HepG2 (cell line): Measurements from ENCODE around the gene BCL2L1. TPM values are rescaled to one million over a fixed set of nuclear protein-coding genes. Genes with fewer than 3 reads are reported as not detected.

Experiments used
- HMGA1 ChIP-seq: sonication (generic); formaldehyde crosslinking; conservative IDR thresholded peaks from 2 replicates; pipeline ENCODE4 v1.4.0; 2020; ENCODE audit warnings: missing genetic modification reagents
- IKZF4 ChIP-seq: sonication (generic); formaldehyde crosslinking; IDR thresholded peaks from 2 replicates; pipeline ENCODE4 v1.5.1; 2020; ENCODE audit warnings: borderline replicate concordance, mild to moderate bottlenecking, low read depth, missing genetic modification reagents; ENCODE audit errors: not compliant biosample characterization
- KDM1A ChIP-seq: IDR thresholded peaks from 2 replicates; pipeline ENCODE4 v1.6.1; 2016; ENCODE audit warnings: missing compliant biosample characterization
- KDM3A ChIP-seq: IDR thresholded peaks from 2 replicates; pipeline ENCODE4 v1.6.1; 2018; ENCODE audit warnings: low read depth, missing compliant biosample characterization
- NFE2L2 ChIP-seq: fragments of 150-350 bp; IDR thresholded peaks from 2 replicates; pipeline ENCODE4 v1.6.1; 2014; ENCODE audit warnings: low read length
- RXRA ChIP-seq: sonication (generic); formaldehyde crosslinking; IDR thresholded peaks from 2 replicates; pipeline ENCODE4 v1.5.1; 2020; ENCODE audit warnings: missing genetic modification reagents
- SMARCE1 ChIP-seq: fragments of 450-650 bp; IDR thresholded peaks from 2 replicates; pipeline ENCODE4 v1.6.1; 2017; ENCODE audit warnings: borderline replicate concordance
- SP2 ChIP-seq: sonication (generic); formaldehyde crosslinking; IDR thresholded peaks from 2 replicates; pipeline ENCODE4 v1.5.1; 2020; ENCODE audit warnings: mild to moderate bottlenecking, missing genetic modification reagents
- ZNF264 ChIP-seq: sonication (generic); formaldehyde crosslinking; IDR thresholded peaks from 2 replicates; pipeline ENCODE4 v1.4.0; 2020; ENCODE audit warnings: missing genetic modification reagents
- ZNF615 ChIP-seq: sonication (generic); formaldehyde crosslinking; IDR thresholded peaks from 2 replicates; pipeline ENCODE4 v1.5.0; 2020; ENCODE audit warnings: mild to moderate bottlenecking, missing genetic modification reagents, borderline replicate concordance
- ZNF7 ChIP-seq: IDR thresholded peaks from 2 replicates; pipeline ENCODE4 v1.6.1; 2016; ENCODE audit warnings: missing biosample characterization, missing genetic modification reagents
- polyA plus RNA-seq, 8 experiments: library from polyadenylated mRNA; depleted of rRNA in 3 of 8; stranded (reverse) in 7 of 8; unstranded in 1 of 8; fragments of >200 nt; fragmentation: Illumina TruSeq in 4 of 8; extraction: Trizol in 4 of 8; gene quantifications; 2 replicates each; pipeline versions ENCODE4 v1.2.1 to v1.2.3, GENCODE V29; 2011 to 2016; ENCODE audit warnings: low read depth in 4 of 8, missing spikeins in 1 of 8, mixed read lengths in 1 of 8; ENCODE audit not compliant: insufficient read depth in 1 of 8
- total RNA-seq, 5 experiments: library from RNA; depleted of rRNA; stranded (reverse); fragments of >200 nt; fragmentation: Illumina TruSeq; extraction: Trizol; gene quantifications; 2 replicates each; pipeline ENCODE4 v1.2.3, GENCODE V29; 2016; ENCODE audit warnings: low read depth in 1 of 5
- TF ChIP-seq, protein P1 (sequence below): IDR thresholded peaks from 2 replicates; pipeline ENCODE4 v1.6.1; 2016; ENCODE audit warnings: missing compliant biosample characterization, missing genetic modification reagents, borderline replicate concordance
- TF ChIP-seq, protein P2 (sequence below): sonication (generic); formaldehyde crosslinking; IDR thresholded peaks from 2 replicates; pipeline ENCODE4 v1.5.0; 2020; ENCODE audit warnings: missing genetic modification reagents
- TF ChIP-seq, protein P3 (sequence below): sonication (generic); formaldehyde crosslinking; IDR thresholded peaks from 2 replicates; pipeline ENCODE4 v1.5.1; 2020; ENCODE audit warnings: missing genetic modification reagents, mild to moderate bottlenecking, borderline replicate concordance
- TF ChIP-seq, protein P4 (sequence below): sonication (generic); formaldehyde crosslinking; IDR thresholded peaks from 2 replicates; pipeline ENCODE4 v1.4.0; 2020; ENCODE audit warnings: low read depth, mild to moderate bottlenecking, missing genetic modification reagents
- TF ChIP-seq, protein P5 (sequence below): sonication (generic); formaldehyde crosslinking; IDR thresholded peaks from 2 replicates; pipeline ENCODE4 v1.4.0; 2020; ENCODE audit warnings: missing genetic modification reagents
- TF ChIP-seq, protein P6 (sequence below): fragments of 450-650 bp; IDR thresholded peaks from 2 replicates; pipeline ENCODE4 v1.6.1; 2017

BCL2L1 gene
- total and polyA plus RNA-seq, 2 of the 13 experiments (the other 11 are each of a cell fraction or from before 2014, with no cell fraction given): 164 to 258 TPM

DNA sequence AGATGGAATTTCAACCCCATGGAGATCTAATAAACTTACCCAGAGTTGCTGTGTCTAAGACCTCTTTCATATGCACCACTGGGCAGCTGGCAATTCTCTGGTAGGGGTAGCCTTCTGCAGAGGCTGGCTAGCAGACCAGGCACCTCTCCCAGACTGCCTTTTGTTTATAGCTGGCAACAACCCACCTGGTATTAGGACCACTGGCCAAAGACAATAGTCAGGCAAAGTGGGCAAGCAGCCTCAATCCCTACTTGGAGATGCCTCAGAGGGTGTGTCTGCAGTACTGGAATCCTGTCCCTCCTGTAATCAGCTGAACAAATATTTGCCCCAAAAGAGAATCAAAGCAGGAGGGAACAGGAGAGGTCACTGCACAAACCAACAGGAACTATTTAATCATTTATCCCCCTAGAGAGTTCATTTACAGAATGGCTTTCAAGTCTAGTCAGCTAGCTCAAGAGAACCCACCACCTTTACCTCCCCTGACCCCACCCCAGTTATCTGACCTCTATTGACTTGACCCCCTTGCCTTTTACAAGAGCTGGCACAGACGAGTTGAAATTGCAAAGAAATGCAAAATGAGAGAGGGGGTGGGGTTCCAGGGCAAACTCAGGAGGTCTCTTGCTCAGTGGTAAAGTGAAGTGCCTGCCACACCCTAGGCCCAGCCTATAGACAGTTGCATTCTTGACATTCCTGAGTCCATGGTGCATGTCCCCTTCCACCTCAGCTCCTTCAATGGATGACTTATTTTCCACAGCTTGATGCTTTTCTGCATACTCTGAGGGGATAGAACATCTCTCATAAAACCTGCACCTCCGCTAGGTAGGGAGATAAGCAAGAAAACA is 2.8 kb downstream of the BCL2L1 start (continued):
- TF ChIP-seq RXRA (CRISPR knock-in tag) (peak; percentile 99), KDM3A (0 out of 2 replicates have a peak, but pooled peaks have one; percentile 44), HMGA1 (CRISPR knock-in tag) (no peak), ZNF615 (CRISPR knock-in tag) (no peak), SP2 (CRISPR knock-in tag) (no peak), KDM1A (peak; percentile 58; the same call in 1 of the 2 replicates), IKZF4 (CRISPR knock-in tag) (peak; percentile 24), SMARCE1 (no peak), ZNF7 (CRISPR knock-in tag) (peak; percentile 83), NFE2L2 (peak; percentile 18; the same call in 1 of the 2 replicates), ZNF264 (CRISPR knock-in tag) (peak; percentile 94)
- TF ChIP-seq, protein P1, sequence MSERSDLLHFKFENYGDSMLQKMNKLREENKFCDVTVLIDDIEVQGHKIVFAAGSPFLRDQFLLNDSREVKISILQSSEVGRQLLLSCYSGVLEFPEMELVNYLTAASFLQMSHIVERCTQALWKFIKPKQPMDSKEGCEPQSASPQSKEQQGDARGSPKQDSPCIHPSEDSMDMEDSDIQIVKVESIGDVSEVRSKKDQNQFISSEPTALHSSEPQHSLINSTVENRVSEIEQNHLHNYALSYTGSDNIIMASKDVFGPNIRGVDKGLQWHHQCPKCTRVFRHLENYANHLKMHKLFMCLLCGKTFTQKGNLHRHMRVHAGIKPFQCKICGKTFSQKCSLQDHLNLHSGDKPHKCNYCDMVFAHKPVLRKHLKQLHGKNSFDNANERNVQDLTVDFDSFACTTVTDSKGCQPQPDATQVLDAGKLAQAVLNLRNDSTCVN (CRISPR knock-in tag): peak; percentile 77; the same call in 1 of the 2 replicates
- TF ChIP-seq, protein P2, sequence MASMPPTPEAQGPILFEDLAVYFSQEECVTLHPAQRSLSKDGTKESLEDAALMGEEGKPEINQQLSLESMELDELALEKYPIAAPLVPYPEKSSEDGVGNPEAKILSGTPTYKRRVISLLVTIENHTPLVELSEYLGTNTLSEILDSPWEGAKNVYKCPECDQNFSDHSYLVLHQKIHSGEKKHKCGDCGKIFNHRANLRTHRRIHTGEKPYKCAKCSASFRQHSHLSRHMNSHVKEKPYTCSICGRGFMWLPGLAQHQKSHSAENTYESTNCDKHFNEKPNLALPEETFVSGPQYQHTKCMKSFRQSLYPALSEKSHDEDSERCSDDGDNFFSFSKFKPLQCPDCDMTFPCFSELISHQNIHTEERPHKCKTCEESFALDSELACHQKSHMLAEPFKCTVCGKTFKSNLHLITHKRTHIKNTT (CRISPR knock-in tag): 0 out of 2 replicates have a peak, but pooled peaks have one; percentile 55
- TF ChIP-seq, protein P3, sequence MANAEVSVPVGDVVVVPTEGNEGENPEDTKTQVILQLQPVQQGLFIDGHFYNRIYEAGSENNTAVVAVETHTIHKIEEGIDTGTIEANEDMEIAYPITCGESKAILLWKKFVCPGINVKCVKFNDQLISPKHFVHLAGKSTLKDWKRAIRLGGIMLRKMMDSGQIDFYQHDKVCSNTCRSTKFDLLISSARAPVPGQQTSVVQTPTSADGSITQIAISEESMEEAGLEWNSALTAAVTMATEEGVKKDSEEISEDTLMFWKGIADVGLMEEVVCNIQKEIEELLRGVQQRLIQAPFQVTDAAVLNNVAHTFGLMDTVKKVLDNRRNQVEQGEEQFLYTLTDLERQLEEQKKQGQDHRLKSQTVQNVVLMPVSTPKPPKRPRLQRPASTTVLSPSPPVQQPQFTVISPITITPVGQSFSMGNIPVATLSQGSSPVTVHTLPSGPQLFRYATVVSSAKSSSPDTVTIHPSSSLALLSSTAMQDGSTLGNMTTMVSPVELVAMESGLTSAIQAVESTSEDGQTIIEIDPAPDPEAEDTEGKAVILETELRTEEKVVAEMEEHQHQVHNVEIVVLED: peak; percentile 63
- TF ChIP-seq, protein P4, sequence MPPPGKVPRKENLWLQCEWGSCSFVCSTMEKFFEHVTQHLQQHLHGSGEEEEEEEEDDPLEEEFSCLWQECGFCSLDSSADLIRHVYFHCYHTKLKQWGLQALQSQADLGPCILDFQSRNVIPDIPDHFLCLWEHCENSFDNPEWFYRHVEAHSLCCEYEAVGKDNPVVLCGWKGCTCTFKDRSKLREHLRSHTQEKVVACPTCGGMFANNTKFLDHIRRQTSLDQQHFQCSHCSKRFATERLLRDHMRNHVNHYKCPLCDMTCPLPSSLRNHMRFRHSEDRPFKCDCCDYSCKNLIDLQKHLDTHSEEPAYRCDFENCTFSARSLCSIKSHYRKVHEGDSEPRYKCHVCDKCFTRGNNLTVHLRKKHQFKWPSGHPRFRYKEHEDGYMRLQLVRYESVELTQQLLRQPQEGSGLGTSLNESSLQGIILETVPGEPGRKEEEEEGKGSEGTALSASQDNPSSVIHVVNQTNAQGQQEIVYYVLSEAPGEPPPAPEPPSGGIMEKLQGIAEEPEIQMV (CRISPR knock-in tag): no peak
- TF ChIP-seq, protein P5, sequence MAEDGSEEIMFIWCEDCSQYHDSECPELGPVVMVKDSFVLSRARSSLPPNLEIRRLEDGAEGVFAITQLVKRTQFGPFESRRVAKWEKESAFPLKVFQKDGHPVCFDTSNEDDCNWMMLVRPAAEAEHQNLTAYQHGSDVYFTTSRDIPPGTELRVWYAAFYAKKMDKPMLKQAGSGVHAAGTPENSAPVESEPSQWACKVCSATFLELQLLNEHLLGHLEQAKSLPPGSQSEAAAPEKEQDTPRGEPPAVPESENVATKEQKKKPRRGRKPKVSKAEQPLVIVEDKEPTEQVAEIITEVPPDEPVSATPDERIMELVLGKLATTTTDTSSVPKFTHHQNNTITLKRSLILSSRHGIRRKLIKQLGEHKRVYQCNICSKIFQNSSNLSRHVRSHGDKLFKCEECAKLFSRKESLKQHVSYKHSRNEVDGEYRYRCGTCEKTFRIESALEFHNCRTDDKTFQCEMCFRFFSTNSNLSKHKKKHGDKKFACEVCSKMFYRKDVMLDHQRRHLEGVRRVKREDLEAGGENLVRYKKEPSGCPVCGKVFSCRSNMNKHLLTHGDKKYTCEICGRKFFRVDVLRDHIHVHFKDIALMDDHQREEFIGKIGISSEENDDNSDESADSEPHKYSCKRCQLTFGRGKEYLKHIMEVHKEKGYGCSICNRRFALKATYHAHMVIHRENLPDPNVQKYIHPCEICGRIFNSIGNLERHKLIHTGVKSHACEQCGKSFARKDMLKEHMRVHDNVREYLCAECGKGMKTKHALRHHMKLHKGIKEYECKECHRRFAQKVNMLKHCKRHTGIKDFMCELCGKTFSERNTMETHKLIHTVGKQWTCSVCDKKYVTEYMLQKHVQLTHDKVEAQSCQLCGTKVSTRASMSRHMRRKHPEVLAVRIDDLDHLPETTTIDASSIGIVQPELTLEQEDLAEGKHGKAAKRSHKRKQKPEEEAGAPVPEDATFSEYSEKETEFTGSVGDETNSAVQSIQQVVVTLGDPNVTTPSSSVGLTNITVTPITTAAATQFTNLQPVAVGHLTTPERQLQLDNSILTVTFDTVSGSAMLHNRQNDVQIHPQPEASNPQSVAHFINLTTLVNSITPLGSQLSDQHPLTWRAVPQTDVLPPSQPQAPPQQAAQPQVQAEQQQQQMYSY (CRISPR knock-in tag): peak; percentile 54; the same call in 1 of the 2 replicates
- TF ChIP-seq, protein P6, sequence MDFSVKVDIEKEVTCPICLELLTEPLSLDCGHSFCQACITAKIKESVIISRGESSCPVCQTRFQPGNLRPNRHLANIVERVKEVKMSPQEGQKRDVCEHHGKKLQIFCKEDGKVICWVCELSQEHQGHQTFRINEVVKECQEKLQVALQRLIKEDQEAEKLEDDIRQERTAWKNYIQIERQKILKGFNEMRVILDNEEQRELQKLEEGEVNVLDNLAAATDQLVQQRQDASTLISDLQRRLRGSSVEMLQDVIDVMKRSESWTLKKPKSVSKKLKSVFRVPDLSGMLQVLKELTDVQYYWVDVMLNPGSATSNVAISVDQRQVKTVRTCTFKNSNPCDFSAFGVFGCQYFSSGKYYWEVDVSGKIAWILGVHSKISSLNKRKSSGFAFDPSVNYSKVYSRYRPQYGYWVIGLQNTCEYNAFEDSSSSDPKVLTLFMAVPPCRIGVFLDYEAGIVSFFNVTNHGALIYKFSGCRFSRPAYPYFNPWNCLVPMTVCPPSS: no peak
